Activated gamma-delta T cell (primary cell): ENCODE results near the gene APAF1.
"Not testable (repeated sequence)": the region's sequence is repeated elsewhere in the genome, so short reads cannot be mapped to it uniquely, and the experiment has no call there.

Experiments used
- DNase-seq: peaks from one replicate; lab custom pipeline; 2025; lab: John Stamatoyannopoulos, UW

Gene APAF1

DNA sequence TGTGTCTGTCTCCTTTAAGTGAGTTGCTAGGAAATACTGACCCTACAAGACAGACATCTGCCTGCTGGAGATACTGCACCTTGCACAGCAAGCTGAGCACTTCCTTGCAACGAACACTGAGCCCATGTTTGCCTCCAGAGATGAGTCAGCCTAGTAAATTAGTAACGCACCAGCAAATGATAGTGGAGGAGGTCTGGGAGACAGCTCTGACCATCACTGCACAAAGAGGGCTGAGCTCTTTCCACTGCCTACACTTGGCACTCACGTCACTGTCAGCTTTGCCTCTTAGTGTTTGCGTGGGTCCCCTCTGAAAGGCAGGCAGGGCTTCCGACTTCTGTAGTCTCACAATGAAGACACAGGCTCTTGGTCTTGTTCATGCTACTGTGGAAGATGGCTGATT is 109.0 kb downstream of the APAF1 start:
- no peak for DNase-seq

DNA sequence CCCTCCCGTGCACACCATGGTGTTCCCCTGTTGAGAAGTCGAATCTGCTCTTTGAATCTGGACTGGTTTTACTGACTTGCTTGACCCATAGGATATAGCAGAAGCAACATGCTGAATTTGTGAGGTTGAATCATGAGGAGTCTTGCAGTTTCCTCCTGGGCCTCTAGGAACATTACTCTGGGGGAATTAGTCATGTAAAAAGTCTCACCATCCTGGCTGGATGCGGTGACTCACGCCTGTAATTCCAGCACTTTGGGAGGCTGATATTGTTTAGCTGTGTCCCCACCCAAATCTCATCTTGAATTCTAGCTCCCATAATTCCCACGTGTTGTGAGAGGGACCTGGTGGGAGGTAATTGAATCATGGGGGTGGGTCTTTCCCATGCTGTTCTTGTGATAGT is 110.8 kb downstream of the APAF1 start:
- not testable (repeated sequence) for DNase-seq

DNA sequence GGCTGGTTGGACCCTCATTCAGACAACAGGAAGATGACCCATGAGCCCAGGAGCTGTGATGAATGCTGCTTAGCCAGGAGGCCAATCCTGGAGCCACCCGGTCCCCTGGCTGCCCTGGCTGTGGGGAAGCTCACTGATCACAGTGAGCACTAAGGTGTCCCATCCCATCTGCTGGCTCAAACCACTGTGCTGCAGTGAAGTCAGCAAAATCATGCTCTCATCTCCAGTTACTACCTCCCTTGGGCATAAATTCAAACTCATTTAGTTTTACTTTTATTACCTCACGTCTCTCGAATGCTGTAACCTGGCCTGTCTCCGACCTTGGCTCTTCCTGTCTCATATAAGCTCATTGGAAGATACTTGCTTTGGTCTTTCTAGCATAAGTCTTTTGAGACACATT is 112.4 kb downstream of the APAF1 start:
- no peak for DNase-seq

DNA sequence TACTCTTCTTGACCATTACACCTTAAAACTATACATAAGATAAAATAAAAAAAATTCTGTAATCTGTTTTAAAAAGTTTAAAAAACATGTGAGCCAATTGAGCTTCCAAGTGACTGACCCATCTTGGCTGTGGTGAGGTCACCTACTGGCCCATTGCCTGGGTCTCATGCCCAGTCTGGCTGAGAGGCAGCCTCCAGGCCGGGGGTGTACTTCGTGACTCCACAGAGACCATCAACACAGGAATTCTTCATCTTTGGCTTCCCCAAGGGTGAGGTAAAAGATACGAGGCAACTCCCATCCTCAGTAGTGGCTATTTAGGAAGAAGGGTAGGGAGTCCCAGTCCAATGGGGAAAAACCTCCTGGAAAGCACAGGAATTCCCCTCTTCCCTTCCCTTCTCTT is 113.2 kb downstream of the APAF1 start:
- DNase-seq = no peak

DNA sequence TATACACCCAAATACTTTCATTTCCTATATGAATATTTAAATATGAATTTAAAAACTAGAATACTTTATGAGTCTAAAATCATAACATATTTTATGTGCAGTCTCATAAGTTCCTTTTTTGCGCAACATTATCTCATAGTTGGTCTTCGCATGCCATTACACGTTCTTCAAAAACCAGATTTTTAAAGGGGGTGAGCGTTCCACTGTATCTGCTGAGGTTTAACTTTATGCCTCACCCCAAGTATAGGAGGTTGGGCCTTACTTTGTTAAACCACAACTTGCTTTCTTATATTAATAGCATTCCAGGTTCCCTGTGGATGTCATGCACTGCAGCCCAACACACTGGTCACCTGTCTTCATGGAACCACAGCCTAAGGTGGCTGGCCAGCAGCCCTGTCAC is 118.6 kb downstream of the APAF1 start:
- DNase-seq = no peak

DNA sequence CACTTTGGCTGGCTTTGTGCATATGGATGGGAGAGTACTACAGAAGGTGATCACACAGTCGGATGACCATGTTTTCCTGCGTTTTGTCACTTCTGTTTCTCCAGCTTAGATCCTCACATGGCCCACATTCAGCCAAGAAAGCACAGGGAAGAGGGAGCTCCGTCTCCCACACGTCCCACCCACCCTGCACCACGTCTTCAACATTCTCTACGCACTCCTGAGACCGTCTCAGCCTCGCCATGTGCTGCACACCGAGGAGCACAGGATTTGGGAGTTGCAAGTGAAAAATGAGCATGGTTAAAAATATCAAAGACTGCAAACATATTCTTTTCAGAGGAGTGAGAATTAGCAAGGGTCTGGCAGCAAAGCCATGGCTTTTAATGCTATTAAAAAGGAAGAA is 122.2 kb downstream of the APAF1 start:
- no peak for DNase-seq

DNA sequence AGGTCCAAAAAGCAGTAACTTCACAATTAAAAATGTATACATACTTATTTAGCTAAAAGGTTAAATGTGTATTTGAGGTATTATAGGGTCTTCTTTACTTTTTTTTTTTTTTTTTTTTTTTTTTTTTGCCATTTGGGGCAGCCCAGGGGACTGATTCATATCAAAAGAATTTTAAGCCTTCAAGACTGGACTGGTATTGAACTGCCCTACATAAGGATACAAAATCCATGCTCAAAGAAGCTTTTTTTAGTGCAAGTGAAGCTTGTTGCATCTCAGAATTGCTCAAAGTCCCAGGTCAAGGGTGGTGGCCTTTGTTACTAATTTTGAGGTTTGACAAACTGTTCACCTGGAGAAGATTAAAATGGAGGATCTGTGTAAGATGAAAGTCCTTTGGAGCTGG is 124.0 kb downstream of the APAF1 start:
- DNase-seq = no peak

DNA sequence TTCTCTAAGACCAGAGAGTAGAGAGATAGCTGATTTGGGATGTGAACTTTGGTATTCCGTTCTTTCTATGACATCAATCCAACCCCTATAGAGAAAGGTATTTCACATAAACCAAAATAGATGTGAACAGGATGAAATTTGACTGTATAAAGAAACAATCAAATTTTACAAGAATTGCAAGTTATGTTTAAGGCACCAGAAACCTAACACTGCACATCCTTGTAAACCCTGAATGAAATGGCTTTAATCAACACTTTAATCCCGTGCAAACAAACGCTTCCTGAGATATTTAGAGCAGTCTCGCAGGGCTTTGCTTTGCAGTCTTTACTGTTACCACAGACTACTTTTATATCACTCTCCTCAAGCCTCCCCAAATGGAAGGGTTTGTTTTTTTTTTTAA is 125.1 kb downstream of the APAF1 start:
- no peak for DNase-seq

DNA sequence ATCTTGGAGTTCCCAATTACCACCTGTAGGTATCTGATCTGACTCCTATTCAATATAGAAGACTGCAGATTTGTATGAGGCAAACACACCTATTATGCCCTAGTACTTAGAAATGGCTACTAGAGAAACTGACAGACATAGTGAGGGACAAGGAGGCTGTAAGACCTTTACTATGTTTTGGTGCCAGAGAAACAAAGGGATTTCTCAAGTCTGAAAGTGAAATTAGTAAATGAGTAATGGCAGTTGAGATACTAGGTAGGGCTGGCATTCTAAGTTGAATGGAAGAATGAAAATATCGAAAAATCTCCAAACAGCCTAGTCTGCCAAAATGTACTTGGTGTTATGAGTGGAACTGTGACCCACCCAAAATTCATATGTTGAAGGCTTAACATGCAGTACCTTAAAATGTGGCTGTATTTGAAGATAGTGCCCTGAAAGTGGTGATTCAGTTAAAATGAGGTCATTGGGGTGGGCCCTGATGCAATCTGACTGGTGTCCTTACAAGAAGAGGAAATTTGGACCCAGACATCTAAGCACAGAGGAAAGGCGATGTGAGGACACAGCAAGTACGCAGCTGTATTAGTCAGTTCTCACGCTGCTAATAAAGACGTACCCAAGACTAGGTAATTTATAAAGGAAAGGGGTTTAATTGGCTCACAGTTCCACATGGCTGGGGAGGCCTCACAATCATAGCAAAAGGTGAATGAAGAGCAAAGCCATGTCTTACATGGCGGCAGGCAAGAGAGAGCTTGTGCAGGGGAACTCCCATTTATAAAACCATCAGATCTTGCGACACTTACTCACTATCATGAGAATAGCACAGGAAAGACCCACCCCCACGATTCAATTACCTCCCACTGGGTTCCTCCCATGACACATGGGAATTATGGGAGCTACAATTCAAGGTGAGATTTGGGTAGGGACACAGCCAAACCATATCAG is 127.0 kb downstream of the APAF1 start:
- DNase-seq = no peak

DNA sequence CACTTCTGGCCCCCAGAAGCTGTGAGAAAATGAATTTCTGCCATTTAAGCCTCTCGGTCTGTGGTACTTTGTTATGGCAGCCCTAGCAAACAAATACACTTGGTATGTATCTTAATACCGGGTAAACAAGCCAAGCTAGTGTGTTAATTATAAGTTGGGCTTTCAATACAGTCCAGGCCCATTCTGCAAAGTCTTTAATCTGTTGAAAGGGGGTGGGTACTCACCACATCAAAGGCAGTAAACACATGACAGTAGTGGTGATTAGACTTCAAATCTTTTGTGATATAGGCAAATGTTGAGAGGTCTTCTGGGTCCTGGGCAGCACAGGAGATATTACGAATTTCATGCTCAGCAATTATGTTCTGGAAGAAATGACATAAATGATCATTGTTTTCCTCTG is 127.7 kb downstream of the APAF1 start:
- DNase-seq = no peak

DNA sequence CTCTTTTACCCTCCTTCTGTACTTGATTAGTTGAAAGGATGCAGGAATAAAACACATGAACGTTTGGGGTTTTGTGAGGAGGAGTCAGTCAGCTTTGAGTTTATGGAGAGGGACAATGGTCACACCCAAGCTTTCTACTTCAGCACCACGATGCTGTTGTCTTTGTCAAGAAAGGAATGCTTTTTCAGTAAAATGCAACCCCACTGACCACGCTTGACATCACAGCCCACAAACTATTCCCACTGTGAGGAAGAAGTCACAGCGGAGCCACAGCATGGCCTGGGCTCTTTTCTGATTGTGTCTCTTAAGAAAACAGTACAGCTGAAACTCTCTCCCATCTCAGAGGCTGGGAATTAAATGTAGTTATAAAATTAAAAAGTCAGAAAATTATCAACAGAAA is 135.2 kb downstream of the APAF1 start:
- DNase-seq = no peak

DNA sequence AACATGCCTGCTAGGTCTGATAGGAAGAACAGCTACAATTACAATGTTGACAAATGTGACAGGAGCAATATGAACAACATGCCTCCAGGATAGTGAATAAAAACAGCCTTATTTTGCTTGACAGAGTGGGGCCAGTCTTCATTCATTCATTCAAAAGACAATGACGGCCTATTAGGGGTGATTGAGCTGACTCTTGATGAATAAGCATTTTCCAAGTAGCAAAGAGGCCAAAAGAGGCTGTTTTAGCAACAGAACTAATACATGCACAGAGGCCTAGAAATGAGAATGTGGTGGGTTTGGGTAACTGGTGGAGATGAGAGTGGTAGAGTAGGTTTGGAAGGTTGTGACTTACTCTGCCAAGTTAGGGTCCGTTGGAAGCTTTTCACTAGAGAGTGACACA is 138.3 kb downstream of the APAF1 start:
- no peak for DNase-seq
